Trophoblast cell (in vitro differentiated cells and primary cell): ENCODE data around the gene IMMP2L.

Experiments used
- DNase-seq, 2 donors: peaks; one replicate each; pipeline ENCODE4 v3.0.0-alpha.2; 2016
- H2AFZ ChIP-seq: 2 replicates; pipeline ENCODE4 v1.6.1; 2013; ENCODE audit warnings: low read length, moderate library complexity, mild to moderate bottlenecking; ENCODE audit not compliant: insufficient read depth, poor library complexity
- H2AK5ac ChIP-seq: 2 replicates; pipeline ENCODE4 v1.6.1; 2013; ENCODE audit warnings: mild to moderate bottlenecking, low read length
- H2BK120ac ChIP-seq: 2 replicates; pipeline ENCODE4 v1.6.1; 2013; ENCODE audit warnings: low read length, mild to moderate bottlenecking, moderate library complexity; ENCODE audit not compliant: insufficient read depth, poor library complexity
- H2BK12ac ChIP-seq: 2 replicates; pipeline ENCODE4 v1.6.1; 2013; ENCODE audit warnings: mild to moderate bottlenecking, low read length, moderate library complexity
- H2BK5ac ChIP-seq: 2 replicates; pipeline ENCODE4 v1.6.1; 2013; ENCODE audit warnings: low read length, low read depth, moderate library complexity, mild to moderate bottlenecking; ENCODE audit not compliant: poor library complexity
- H3K14ac ChIP-seq: 2 replicates; pipeline ENCODE4 v1.6.1; 2013; ENCODE audit warnings: mild to moderate bottlenecking, low read length
- H3K18ac ChIP-seq: 2 replicates; pipeline ENCODE4 v1.6.1; 2013; ENCODE audit warnings: mild to moderate bottlenecking, low read length
- H3K23ac ChIP-seq: 2 replicates; pipeline ENCODE4 v1.6.1; 2013; ENCODE audit warnings: low read length
- H3K27ac ChIP-seq: 2 replicates; pipeline ENCODE4 v1.5.1; 2013; ENCODE audit warnings: low read depth, mild to moderate bottlenecking, inconsistent platforms, low read length, moderate library complexity
- H3K27me3 ChIP-seq: 2 replicates; pipeline ENCODE4 v1.6.1; 2013; ENCODE audit warnings: inconsistent platforms, mild to moderate bottlenecking, low read length, moderate library complexity; ENCODE audit not compliant: insufficient read depth
- H3K36me3 ChIP-seq, 2 experiments: 1 replicate in 1 of 2; 2 replicates in 1 of 2; pipeline ENCODE4 v1.6.1; 2013; ENCODE audit warnings: low read length in 2 of 2, mild to moderate bottlenecking in 2 of 2, moderate library complexity in 1 of 2; ENCODE audit not compliant: insufficient read depth in 2 of 2, control insufficient read depth in 1 of 2
- H3K4ac ChIP-seq: 2 replicates; pipeline ENCODE4 v1.6.1; 2013; ENCODE audit warnings: low read depth, mild to moderate bottlenecking, low read length, moderate library complexity
- H3K4me1 ChIP-seq, 2 experiments: 1 replicate in 1 of 2; 2 replicates in 1 of 2; pipeline ENCODE4 v1.6.1; 2013; ENCODE audit warnings: low read length in 2 of 2, mild to moderate bottlenecking in 2 of 2, moderate library complexity in 1 of 2; ENCODE audit not compliant: insufficient read depth in 2 of 2, control insufficient read depth in 1 of 2
- H3K4me2 ChIP-seq: 2 replicates; pipeline ENCODE4 v1.6.1; 2013; ENCODE audit warnings: inconsistent platforms, mild to moderate bottlenecking, low read length, moderate library complexity
- H3K4me3 ChIP-seq: 2 replicates; pipeline ENCODE4 v1.5.1; 2013; ENCODE audit warnings: mild to moderate bottlenecking, low read depth, low read length, inconsistent platforms
- H3K79me1 ChIP-seq: one replicate; pipeline ENCODE4 v1.6.1; 2013; ENCODE audit warnings: low read length
- H3K79me2 ChIP-seq: 2 replicates; pipeline ENCODE4 v1.6.1; 2013; ENCODE audit warnings: low read length, mild to moderate bottlenecking; ENCODE audit not compliant: control insufficient read depth, insufficient read depth, poor library complexity
- H3K9ac ChIP-seq: 2 replicates; pipeline ENCODE4 v1.6.1; 2013; ENCODE audit warnings: mild to moderate bottlenecking, low read length
- H3K9me3 ChIP-seq: 2 replicates; pipeline ENCODE4 v1.6.1; 2013; ENCODE audit warnings: low read depth, mild to moderate bottlenecking, control low read depth, inconsistent platforms, low read length; ENCODE audit not compliant: insufficient read depth
- H4K12ac ChIP-seq: 2 replicates; pipeline ENCODE4 v1.6.1; 2013; ENCODE audit warnings: low read depth, mild to moderate bottlenecking, low read length, moderate library complexity
- H4K8ac ChIP-seq: 2 replicates; pipeline ENCODE4 v1.6.1; 2013; ENCODE audit warnings: low read depth, mild to moderate bottlenecking, low read length, moderate library complexity
- H4K91ac ChIP-seq: one replicate; pipeline ENCODE4 v1.6.1; 2013; ENCODE audit warnings: low read depth, mild to moderate bottlenecking, low read length, moderate library complexity
- WGBS: extraction: QIAGEN DNeasy Blood & Tissue Kit; methylation state at CpG from one replicate; pipeline ENCODE4 v1.1.7; 2013; ENCODE audit warnings: missing lambda C conversion rate; ENCODE audit not compliant: insufficient read length, insufficient coverage; ENCODE audit errors: extremely low coverage; 5-methylcytosine and 5-hydroxymethylcytosine counted together

IMMP2L gene

GRCh38 chr7:111006691-111007090 is 555.6 kb downstream of the IMMP2L start:
- no peak overlapping the region for H3K14ac ChIP-seq
- peak; percentile 32 to 86 for DNase-seq
- no CpG with 5 or more reads among the region's 2 CpGs for WGBS
- H3K27ac ChIP-seq = no peak overlapping the region
- no peak overlapping the region for H2BK12ac ChIP-seq
- H3K79me1 ChIP-seq = no peaks in the 10 kb centered on the region
- H3K4me1 ChIP-seq = no peaks in the 10 kb centered on the region
- H3K79me2 ChIP-seq = no peaks in the 10 kb centered on the region
- H2AFZ ChIP-seq = no peak overlapping the region
- no peak overlapping the region for H2BK120ac ChIP-seq
- H3K27me3 ChIP-seq = no peaks in the 10 kb centered on the region
- no peak overlapping the region for H2BK5ac ChIP-seq
- no peak overlapping the region for H3K4ac ChIP-seq
- no peak overlapping the region for H3K18ac ChIP-seq
- no peak overlapping the region for H2AK5ac ChIP-seq
- H3K36me3 ChIP-seq = no peaks in the 10 kb centered on the region
- no peaks in the 10 kb centered on the region for H3K9me3 ChIP-seq
- no peak overlapping the region for H3K4me2 ChIP-seq
- H3K4me3 ChIP-seq = no peak overlapping the region
- no peak overlapping the region for H3K23ac ChIP-seq
- H4K12ac ChIP-seq = no peak overlapping the region
- H4K8ac ChIP-seq = no peak overlapping the region
- no peak overlapping the region for H4K91ac ChIP-seq
- H3K9ac ChIP-seq = no peak overlapping the region

DNA sequence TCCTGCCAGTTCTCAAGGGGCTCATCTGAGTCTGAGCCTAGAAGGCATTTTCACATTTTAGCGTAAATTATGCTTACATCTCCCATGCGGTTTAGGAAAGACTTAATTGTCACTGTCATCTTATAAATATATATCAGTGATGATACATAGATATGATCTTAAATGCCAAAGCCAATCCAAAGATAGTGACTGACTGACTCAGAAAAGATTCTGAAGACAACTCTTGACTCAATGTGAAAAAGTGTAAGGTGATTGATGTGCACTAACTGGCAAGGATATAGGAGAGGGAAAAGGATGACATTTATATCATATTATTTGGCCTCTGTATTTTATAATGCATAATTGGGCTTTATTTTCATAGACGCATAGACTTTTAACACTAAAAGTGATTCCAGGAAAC is 556.3 kb downstream of the IMMP2L start:
- no CpG with 5 or more reads among the region's 3 CpGs for WGBS
- H3K9me3 ChIP-seq = no peaks in the 10 kb centered on the region
- H2BK5ac ChIP-seq = no peak overlapping the region
- no peaks in the 10 kb centered on the region for H3K36me3 ChIP-seq
- no peak overlapping the region for H2BK120ac ChIP-seq
- no peaks in the 10 kb centered on the region for H3K79me2 ChIP-seq
- no peak overlapping the region for H2AFZ ChIP-seq
- H3K27ac ChIP-seq = no peak overlapping the region
- H3K4me3 ChIP-seq = no peak overlapping the region
- H4K8ac ChIP-seq = no peak overlapping the region
- no peaks in the 10 kb centered on the region for H3K79me1 ChIP-seq
- no peak overlapping the region for H4K91ac ChIP-seq
- DNase-seq = peak in 1 of 2 donors; percentile 79
- no peak overlapping the region for H3K4me2 ChIP-seq
- H3K27me3 ChIP-seq = no peaks in the 10 kb centered on the region
- H3K14ac ChIP-seq = no peak overlapping the region
- no peak overlapping the region for H3K4ac ChIP-seq
- no peak overlapping the region for H2AK5ac ChIP-seq
- no peak overlapping the region for H4K12ac ChIP-seq
- H2BK12ac ChIP-seq = no peak overlapping the region
- H3K9ac ChIP-seq = no peak overlapping the region
- H3K18ac ChIP-seq = no peak overlapping the region
- no peaks in the 10 kb centered on the region for H3K4me1 ChIP-seq
- no peak overlapping the region for H3K23ac ChIP-seq

GRCh38 chr7:111005445-111005844 is 556.8 kb downstream of the IMMP2L start:
- no peaks in the 10 kb centered on the region for H3K27me3 ChIP-seq
- no peak overlapping the region for H2AK5ac ChIP-seq
- no peaks in the 10 kb centered on the region for H3K9me3 ChIP-seq
- no peak overlapping the region for H3K4me2 ChIP-seq
- no peak overlapping the region for H3K14ac ChIP-seq
- H3K18ac ChIP-seq = no peak overlapping the region
- no peak overlapping the region for H3K27ac ChIP-seq
- H4K8ac ChIP-seq = no peak overlapping the region
- no peak overlapping the region for H4K12ac ChIP-seq
- no peak overlapping the region for H2BK12ac ChIP-seq
- H3K4ac ChIP-seq = no peak overlapping the region
- peak in 1 of 2 donors; percentile 91 for DNase-seq
- WGBS = no CpG with 5 or more reads among the region's 1 CpG
- H3K79me1 ChIP-seq = no peaks in the 10 kb centered on the region
- H3K79me2 ChIP-seq = no peaks in the 10 kb centered on the region
- no peak overlapping the region for H2BK5ac ChIP-seq
- no peak overlapping the region for H3K23ac ChIP-seq
- no peak overlapping the region for H2BK120ac ChIP-seq
- H3K9ac ChIP-seq = no peak overlapping the region
- H3K4me3 ChIP-seq = no peak overlapping the region
- H2AFZ ChIP-seq = no peak overlapping the region
- H3K36me3 ChIP-seq = no peaks in the 10 kb centered on the region
- no peaks in the 10 kb centered on the region for H3K4me1 ChIP-seq
- H4K91ac ChIP-seq = no peak overlapping the region

DNA sequence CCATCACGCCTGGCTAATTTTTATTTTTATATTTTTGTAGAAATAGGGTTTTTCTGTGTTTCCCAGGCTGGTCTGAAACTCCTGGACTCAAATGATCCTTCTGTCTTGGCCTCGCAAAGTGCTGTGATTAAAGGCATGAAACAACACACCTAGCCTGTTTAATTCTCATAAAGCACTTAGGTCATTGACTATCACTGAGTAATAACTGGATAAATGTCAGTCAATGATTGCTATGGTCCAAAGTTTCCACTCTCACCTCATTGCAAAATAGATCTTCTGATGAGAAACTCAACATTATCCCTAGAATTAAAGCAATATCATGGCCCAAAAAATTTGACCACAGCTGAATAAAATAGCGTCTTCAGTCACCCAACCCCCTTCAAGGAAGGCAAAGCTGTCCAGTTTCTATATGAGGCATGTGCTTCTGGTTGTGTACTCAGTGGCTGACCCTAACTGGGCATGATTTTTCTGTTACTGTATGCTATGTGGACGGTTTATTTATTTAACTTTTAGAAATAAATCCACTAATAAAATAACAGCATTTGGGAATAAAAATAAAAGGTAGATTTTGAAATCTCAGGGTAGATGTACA is 557.9 kb downstream of the IMMP2L start:
- H3K79me2 ChIP-seq = no peaks in the 10 kb centered on the region
- no peak overlapping the region for H3K23ac ChIP-seq
- H3K79me1 ChIP-seq = no peaks in the 10 kb centered on the region
- WGBS = no CpG with 5 or more reads among the region's 4 CpGs
- no peaks in the 10 kb centered on the region for H3K4me1 ChIP-seq
- H3K4me3 ChIP-seq = no peak overlapping the region
- no peak overlapping the region for H2BK12ac ChIP-seq
- H3K27me3 ChIP-seq = no peaks in the 10 kb centered on the region
- H3K9ac ChIP-seq = no peak overlapping the region
- H2AK5ac ChIP-seq = no peak overlapping the region
- DNase-seq = no peak
- no peak overlapping the region for H4K91ac ChIP-seq
- H3K14ac ChIP-seq = no peak overlapping the region
- H3K4ac ChIP-seq = no peak overlapping the region
- no peak overlapping the region for H4K12ac ChIP-seq
- no peak overlapping the region for H3K4me2 ChIP-seq
- no peaks in the 10 kb centered on the region for H3K9me3 ChIP-seq
- H4K8ac ChIP-seq = no peak overlapping the region
- H3K36me3 ChIP-seq = no peaks in the 10 kb centered on the region
- no peak overlapping the region for H2BK5ac ChIP-seq
- no peak overlapping the region for H3K27ac ChIP-seq
- H2BK120ac ChIP-seq = no peak overlapping the region
- no peak overlapping the region for H3K18ac ChIP-seq
- no peak overlapping the region for H2AFZ ChIP-seq
